ENCODE measurements around the gene SIPA1.

The SIPA1 gene

GRCh38 chr11:65596520-65596919 lies 41.4 kb upstream of the SIPA1 start:
- no peaks in the 10 kb centered on the region for H3K36me3 ChIP-seq (ENCODE audit: control insufficient read depth, insufficient read depth, low read length)
- no peak overlapping the region for H3K9ac ChIP-seq (ENCODE audit: low read length)
- H3K56ac ChIP-seq (ENCODE audit: low read length): no peak overlapping the region
- H2BK120ac ChIP-seq (ENCODE audit: low read depth, low read length): no peak overlapping the region
- H4K5ac ChIP-seq (ENCODE audit: low read length): no peak overlapping the region
- no peak overlapping the region for H3K4me2 ChIP-seq (ENCODE audit: low read length)
- no peak overlapping the region for H3K27ac ChIP-seq (ENCODE audit: low read depth, low read length)
- H2BK5ac ChIP-seq (ENCODE audit: low read length): no peak overlapping the region
- no CpG with 5 or more reads among the region's 6 CpGs for WGBS (ENCODE audit: extremely low coverage, insufficient coverage, low lambda C conversion rate)
- no peaks in the 10 kb centered on the region for H3K4me1 ChIP-seq (ENCODE audit: control insufficient read depth, low read depth, low read length)
- no peak overlapping the region for H3K23ac ChIP-seq (ENCODE audit: low read length)
- no peaks in the 10 kb centered on the region for H3K79me2 ChIP-seq (ENCODE audit: control insufficient read depth, insufficient read depth, low read length)
- no peak overlapping the region for H3K4ac ChIP-seq (ENCODE audit: low read depth, low read length)
- no peak overlapping the region for H2BK15ac ChIP-seq (replicated peaks; ENCODE audit: low read depth)
- H3K27me3 ChIP-seq (ENCODE audit: insufficient read depth, low read length, poor library complexity): peaks cover 4% of the 10 kb centered on the region
- no peaks in the 10 kb centered on the region for H3K79me1 ChIP-seq (ENCODE audit: low read length)
- no peak overlapping the region for H3K18ac ChIP-seq (ENCODE audit: low read length)
- no peak overlapping the region for H3K4me3 ChIP-seq (ENCODE audit: low read length)
- DNase-seq: no peak
- H2AK5ac ChIP-seq (ENCODE audit: low read length): no peak overlapping the region
- H4K8ac ChIP-seq (ENCODE audit: low read depth, low read length): no peak overlapping the region

GRCh38 chr11:65598258-65598699 lies 39.6 kb upstream of the SIPA1 start:
- H3K56ac ChIP-seq (ENCODE audit: low read length): no peak overlapping the region
- no peak overlapping the region for H3K4ac ChIP-seq (ENCODE audit: low read depth, low read length)
- H4K5ac ChIP-seq (ENCODE audit: low read length): no peak overlapping the region
- H3K27ac ChIP-seq (ENCODE audit: low read depth, low read length): no peak overlapping the region
- no peaks in the 10 kb centered on the region for H3K36me3 ChIP-seq (ENCODE audit: control insufficient read depth, insufficient read depth, low read length)
- H2BK5ac ChIP-seq (ENCODE audit: low read length): no peak overlapping the region
- no peak overlapping the region for H3K4me3 ChIP-seq (ENCODE audit: low read length)
- no peak for DNase-seq
- no CpG with 5 or more reads among the region's 16 CpGs for WGBS (ENCODE audit: extremely low coverage, insufficient coverage, low lambda C conversion rate)
- no peaks in the 10 kb centered on the region for H3K79me1 ChIP-seq (ENCODE audit: low read length)
- no peaks in the 10 kb centered on the region for H3K27me3 ChIP-seq (ENCODE audit: insufficient read depth, low read length, poor library complexity)
- no peak overlapping the region for H2AK5ac ChIP-seq (ENCODE audit: low read length)
- H3K9ac ChIP-seq (ENCODE audit: low read length): no peak overlapping the region
- H3K18ac ChIP-seq (ENCODE audit: low read length): no peak overlapping the region
- no peaks in the 10 kb centered on the region for H3K79me2 ChIP-seq (ENCODE audit: control insufficient read depth, insufficient read depth, low read length)
- no peak overlapping the region for H2BK15ac ChIP-seq (replicated peaks; ENCODE audit: low read depth)
- H4K8ac ChIP-seq (ENCODE audit: low read depth, low read length): no peak overlapping the region
- no peaks in the 10 kb centered on the region for H3K4me1 ChIP-seq (ENCODE audit: control insufficient read depth, low read depth, low read length)
- no peak overlapping the region for H2BK120ac ChIP-seq (ENCODE audit: low read depth, low read length)
- H3K23ac ChIP-seq (ENCODE audit: low read length): no peak overlapping the region
- no peak overlapping the region for H3K4me2 ChIP-seq (ENCODE audit: low read length)

- no peak overlapping the region for H4K8ac ChIP-seq (ENCODE audit: low read depth, low read length)
- H3K36me3 ChIP-seq (ENCODE audit: control insufficient read depth, insufficient read depth, low read length): no peaks in the 10 kb centered on the region
- WGBS (ENCODE audit: extremely low coverage, insufficient coverage, low lambda C conversion rate): no CpG with 5 or more reads among the region's 49 CpGs
- no peak overlapping the region for H3K23ac ChIP-seq (ENCODE audit: low read length)
- H3K4me1 ChIP-seq (ENCODE audit: control insufficient read depth, low read depth, low read length): no peaks in the 10 kb centered on the region
- no peak overlapping the region for H3K4me2 ChIP-seq (ENCODE audit: low read length)
- no peak overlapping the region for H3K4me3 ChIP-seq (ENCODE audit: low read length)
- no peak overlapping the region for H2AK5ac ChIP-seq (ENCODE audit: low read length)
- no peak overlapping the region for H3K9ac ChIP-seq (ENCODE audit: low read length)
- no peak overlapping the region for H2BK5ac ChIP-seq (ENCODE audit: low read length)
- H3K27ac ChIP-seq (ENCODE audit: low read depth, low read length): no peak overlapping the region
- no peak overlapping the region for H3K4ac ChIP-seq (ENCODE audit: low read depth, low read length)
- no peaks in the 10 kb centered on the region for H3K27me3 ChIP-seq (ENCODE audit: insufficient read depth, low read length, poor library complexity)
- H4K5ac ChIP-seq (ENCODE audit: low read length): no peak overlapping the region
- DNase-seq: no peak
- H3K18ac ChIP-seq (ENCODE audit: low read length): no peak overlapping the region
- no peaks in the 10 kb centered on the region for H3K79me2 ChIP-seq (ENCODE audit: control insufficient read depth, insufficient read depth, low read length)
- no peaks in the 10 kb centered on the region for H3K79me1 ChIP-seq (ENCODE audit: low read length)
- H3K56ac ChIP-seq (ENCODE audit: low read length): no peak overlapping the region
- no peak overlapping the region for H2BK120ac ChIP-seq (ENCODE audit: low read depth, low read length)
- H2BK15ac ChIP-seq (replicated peaks; ENCODE audit: low read depth): no peak overlapping the region
Observed at GRCh38 chr11:65599216-65599954, 38.5 kb upstream of the SIPA1 start.

GRCh38 chr11:65599955-65600246 lies 38.0 kb upstream of the SIPA1 start:
- no peak overlapping the region for H3K4me2 ChIP-seq (ENCODE audit: low read length)
- no peak overlapping the region for H4K5ac ChIP-seq (ENCODE audit: low read length)
- H3K56ac ChIP-seq (ENCODE audit: low read length): no peak overlapping the region
- H3K36me3 ChIP-seq (ENCODE audit: control insufficient read depth, insufficient read depth, low read length): no peaks in the 10 kb centered on the region
- no peak overlapping the region for H2AK5ac ChIP-seq (ENCODE audit: low read length)
- H3K4me1 ChIP-seq (ENCODE audit: control insufficient read depth, low read depth, low read length): no peaks in the 10 kb centered on the region
- no peak overlapping the region for H2BK120ac ChIP-seq (ENCODE audit: low read depth, low read length)
- H2BK5ac ChIP-seq (ENCODE audit: low read length): no peak overlapping the region
- H3K79me1 ChIP-seq (ENCODE audit: low read length): no peaks in the 10 kb centered on the region
- H4K8ac ChIP-seq (ENCODE audit: low read depth, low read length): no peak overlapping the region
- H3K4me3 ChIP-seq (ENCODE audit: low read length): no peak overlapping the region
- no peak overlapping the region for H3K9ac ChIP-seq (ENCODE audit: low read length)
- WGBS (ENCODE audit: extremely low coverage, insufficient coverage, low lambda C conversion rate): no CpG with 5 or more reads among the region's 6 CpGs
- no peak for DNase-seq
- H3K27me3 ChIP-seq (ENCODE audit: insufficient read depth, low read length, poor library complexity): no peaks in the 10 kb centered on the region
- H3K23ac ChIP-seq (ENCODE audit: low read length): no peak overlapping the region
- H2BK15ac ChIP-seq (replicated peaks; ENCODE audit: low read depth): no peak overlapping the region
- no peak overlapping the region for H3K27ac ChIP-seq (ENCODE audit: low read depth, low read length)
- no peak overlapping the region for H3K4ac ChIP-seq (ENCODE audit: low read depth, low read length)
- no peak overlapping the region for H3K18ac ChIP-seq (ENCODE audit: low read length)
- no peaks in the 10 kb centered on the region for H3K79me2 ChIP-seq (ENCODE audit: control insufficient read depth, insufficient read depth, low read length)

GRCh38 chr11:65604258-65604657 lies 33.6 kb upstream of the SIPA1 start:
- no CpG with 5 or more reads among the region's 1 CpG for WGBS (ENCODE audit: extremely low coverage, insufficient coverage, low lambda C conversion rate)
- Histone ChIP-seq H3K27ac (ENCODE audit: low read depth, low read length) (no peak overlapping the region), H3K9ac (ENCODE audit: low read length) (no peak overlapping the region), H2AK5ac (ENCODE audit: low read length) (no peak overlapping the region), H3K4ac (ENCODE audit: low read depth, low read length) (no peak overlapping the region), H4K8ac (ENCODE audit: low read depth, low read length) (no peak overlapping the region), H2BK120ac (ENCODE audit: low read depth, low read length) (no peak overlapping the region), H3K36me3 (ENCODE audit: control insufficient read depth, insufficient read depth, low read length) (no peaks in the 10 kb centered on the region), H3K23ac (ENCODE audit: low read length) (no peak overlapping the region), H2BK15ac (replicated peaks; ENCODE audit: low read depth) (no peak overlapping the region), H3K79me1 (ENCODE audit: low read length) (no peaks in the 10 kb centered on the region), H3K18ac (ENCODE audit: low read length) (no peak overlapping the region), H3K79me2 (ENCODE audit: control insufficient read depth, insufficient read depth, low read length) (no peaks in the 10 kb centered on the region), H3K4me3 (ENCODE audit: low read length) (no peak overlapping the region), H2BK5ac (ENCODE audit: low read length) (no peak overlapping the region), H3K4me2 (ENCODE audit: low read length) (no peak overlapping the region), H4K5ac (ENCODE audit: low read length) (no peak overlapping the region), H3K4me1 (ENCODE audit: control insufficient read depth, low read depth, low read length) (peaks cover 3% of the 10 kb centered on the region), H3K56ac (ENCODE audit: low read length) (no peak overlapping the region), H3K27me3 (ENCODE audit: insufficient read depth, low read length, poor library complexity) (no peaks in the 10 kb centered on the region)
- no peak for DNase-seq
